Measurements from ENCODE around the gene TSPEAR. TPM values are rescaled to one million over a fixed set of nuclear protein-coding genes. Genes with fewer than 3 reads are reported as not detected.

Gene TSPEAR
- total RNA-seq, 2 experiments from 2014 or later = not detected

- Mint-ChIP-seq H3K4me3 (no peak overlapping the region), H3K27me3 (ENCODE audit: low read depth) (no peaks in the 10 kb centered on the region), H3K27ac (no peak overlapping the region), H3K36me3 (ENCODE audit: low read depth) (no peaks in the 10 kb centered on the region), H3K4me1 (ENCODE audit: low read depth) (no peaks in the 10 kb centered on the region), H3K9me3 (no peaks in the 10 kb centered on the region)
- DNase-seq = no peak
- CTCF ChIA-PET = no interaction called here
- intact Hi-C loops (cut with micrococcal nuclease) = no loop called here
These were observed 243.5 kb downstream of the TSPEAR start for GRCh38 chr21:44467859-44468195.

GRCh38 chr21:44466996-44467858, 244.1 kb downstream of the TSPEAR start:
- no peaks in the 10 kb centered on the region for H3K27me3 Mint-ChIP-seq (ENCODE audit: low read depth)
- H3K9me3 Mint-ChIP-seq = no peaks in the 10 kb centered on the region
- no peaks in the 10 kb centered on the region for H3K36me3 Mint-ChIP-seq (ENCODE audit: low read depth)
- no peak overlapping the region for H3K27ac Mint-ChIP-seq
- no peak overlapping the region for H3K4me3 Mint-ChIP-seq
- DNase-seq = no peak
- no peaks in the 10 kb centered on the region for H3K4me1 Mint-ChIP-seq (ENCODE audit: low read depth)
- intact Hi-C loops (cut with micrococcal nuclease) = no loop called here
- CTCF ChIA-PET = no interaction called here

GRCh38 chr21:44466351-44466954, 244.9 kb downstream of the TSPEAR start:
- no peak overlapping the region for H3K4me3 Mint-ChIP-seq
- no peaks in the 10 kb centered on the region for H3K27me3 Mint-ChIP-seq (ENCODE audit: low read depth)
- H3K4me1 Mint-ChIP-seq (ENCODE audit: low read depth) = no peaks in the 10 kb centered on the region
- H3K36me3 Mint-ChIP-seq (ENCODE audit: low read depth) = no peaks in the 10 kb centered on the region
- no peak overlapping the region for H3K27ac Mint-ChIP-seq
- H3K9me3 Mint-ChIP-seq = no peaks in the 10 kb centered on the region
- DNase-seq = no peak
- intact Hi-C loops (cut with micrococcal nuclease) = no loop called here
- CTCF ChIA-PET = interaction anchor here (0.5 kb wide), 1 partner anchor 48 kb away, joined by 3 read pairs; no protein-coding TSS in a partner anchor

GRCh38 chr21:44464351-44464750, 247.0 kb downstream of the TSPEAR start:
- Mint-ChIP-seq H3K36me3 (ENCODE audit: low read depth) (no peaks in the 10 kb centered on the region), H3K27me3 (ENCODE audit: low read depth) (no peaks in the 10 kb centered on the region), H3K9me3 (no peaks in the 10 kb centered on the region), H3K4me3 (no peak overlapping the region), H3K4me1 (ENCODE audit: low read depth) (no peaks in the 10 kb centered on the region), H3K27ac (no peak overlapping the region)
- intact Hi-C loops (cut with micrococcal nuclease) = no loop called here
- CTCF ChIA-PET = no interaction called here
- no peak for DNase-seq

- Mint-ChIP-seq H3K27ac (no peak overlapping the region), H3K36me3 (ENCODE audit: low read depth) (no peaks in the 10 kb centered on the region), H3K9me3 (no peaks in the 10 kb centered on the region), H3K27me3 (ENCODE audit: low read depth) (no peaks in the 10 kb centered on the region), H3K4me3 (no peak overlapping the region), H3K4me1 (ENCODE audit: low read depth) (no peaks in the 10 kb centered on the region)
- DNase-seq = no peak
- CTCF ChIA-PET = no interaction called here
- intact Hi-C loops (cut with micrococcal nuclease) = no loop called here
These were observed 247.6 kb downstream of the TSPEAR start for GRCh38 chr21:44463724-44464123.

GRCh38 chr21:44462834-44463200, 248.6 kb downstream of the TSPEAR start:
- intact Hi-C loops (cut with micrococcal nuclease) = no loop called here
- H3K4me1 Mint-ChIP-seq (ENCODE audit: low read depth) = no peaks in the 10 kb centered on the region
- no peaks in the 10 kb centered on the region for H3K9me3 Mint-ChIP-seq
- no peaks in the 10 kb centered on the region for H3K36me3 Mint-ChIP-seq (ENCODE audit: low read depth)
- no peak overlapping the region for H3K4me3 Mint-ChIP-seq
- CTCF ChIA-PET = interaction anchor here (0.6 kb wide), 1 partner anchor 865 kb away, joined by 3 read pairs; no protein-coding TSS in a partner anchor
- no peak overlapping the region for H3K27ac Mint-ChIP-seq
- H3K27me3 Mint-ChIP-seq (ENCODE audit: low read depth) = no peaks in the 10 kb centered on the region
- no peak for DNase-seq

GRCh38 chr21:44462086-44462833, 249.1 kb downstream of the TSPEAR start:
- no peaks in the 10 kb centered on the region for H3K4me1 Mint-ChIP-seq (ENCODE audit: low read depth)
- no peak for DNase-seq
- CTCF ChIA-PET = interaction anchor here (0.6 kb wide), 1 partner anchor 865 kb away, joined by 3 read pairs; no protein-coding TSS in a partner anchor
- no peaks in the 10 kb centered on the region for H3K36me3 Mint-ChIP-seq (ENCODE audit: low read depth)
- no peak overlapping the region for H3K4me3 Mint-ChIP-seq
- H3K27me3 Mint-ChIP-seq (ENCODE audit: low read depth) = no peaks in the 10 kb centered on the region
- intact Hi-C loops (cut with micrococcal nuclease) = no loop called here
- no peak overlapping the region for H3K27ac Mint-ChIP-seq
- no peaks in the 10 kb centered on the region for H3K9me3 Mint-ChIP-seq

GRCh38 chr21:44461464-44462001, 249.8 kb downstream of the TSPEAR start:
- no peak for DNase-seq
- intact Hi-C loops (cut with micrococcal nuclease) = no loop called here
- Mint-ChIP-seq H3K4me1 (ENCODE audit: low read depth) (no peaks in the 10 kb centered on the region), H3K9me3 (no peaks in the 10 kb centered on the region), H3K4me3 (no peak overlapping the region), H3K27me3 (ENCODE audit: low read depth) (no peaks in the 10 kb centered on the region), H3K27ac (no peak overlapping the region), H3K36me3 (ENCODE audit: low read depth) (no peaks in the 10 kb centered on the region)
- CTCF ChIA-PET = no interaction called here

- Mint-ChIP-seq H3K27ac (no peak overlapping the region), H3K27me3 (ENCODE audit: low read depth) (no peaks in the 10 kb centered on the region), H3K4me1 (ENCODE audit: low read depth) (no peaks in the 10 kb centered on the region), H3K9me3 (no peaks in the 10 kb centered on the region), H3K4me3 (no peak overlapping the region), H3K36me3 (ENCODE audit: low read depth) (no peaks in the 10 kb centered on the region)
- no peak for DNase-seq
- intact Hi-C loops (cut with micrococcal nuclease) = no loop called here
- CTCF ChIA-PET = no interaction called here
These were observed 250.4 kb downstream of the TSPEAR start for GRCh38 chr21:44461005-44461404.

- Mint-ChIP-seq H3K4me3 (no peak overlapping the region), H3K27me3 (ENCODE audit: low read depth) (no peaks in the 10 kb centered on the region)
- DNase-seq = no peak
These were observed 251.0 kb downstream of the TSPEAR start for GRCh38 chr21:44460441-44460755.

GRCh38 chr21:44459712-44460440, 251.5 kb downstream of the TSPEAR start:
- no peak overlapping the region for H3K4me3 Mint-ChIP-seq
- no peak for DNase-seq

More at GRCh38 chr21:44460441-44460755, 251.0 kb downstream of the TSPEAR start:
- Mint-ChIP-seq H3K9me3 (no peaks in the 10 kb centered on the region), H3K27ac (no peak overlapping the region), H3K4me1 (ENCODE audit: low read depth) (no peaks in the 10 kb centered on the region), H3K36me3 (ENCODE audit: low read depth) (no peaks in the 10 kb centered on the region)
- intact Hi-C loops (cut with micrococcal nuclease) = no loop called here
- CTCF ChIA-PET = no interaction called here

More at GRCh38 chr21:44459712-44460440, 251.5 kb downstream of the TSPEAR start:
- intact Hi-C loops (cut with micrococcal nuclease) = loop anchor here (10.0 kb wide), 1 partner anchor 155 kb away; the partner anchor contains the start of gene PFKL
- CTCF ChIA-PET = no interaction called here
- Mint-ChIP-seq H3K27ac (no peak overlapping the region), H3K27me3 (ENCODE audit: low read depth) (no peaks in the 10 kb centered on the region), H3K4me1 (ENCODE audit: low read depth) (no peaks in the 10 kb centered on the region), H3K9me3 (no peaks in the 10 kb centered on the region), H3K36me3 (ENCODE audit: low read depth) (no peaks in the 10 kb centered on the region)

Data from activated naive CD4-positive, alpha-beta T cell treated with anti-CD3 and anti-CD28 coated beads for 36 hours (primary cell).